Bronchial smooth muscle cell (primary cell): Measurements from ENCODE around the gene MTX1. TPM values are rescaled to one million over a fixed set of nuclear protein-coding genes. Genes with fewer than 3 reads are reported as not detected.

Experiments
- total RNA-seq: library from RNA; depleted of rRNA; stranded (reverse); fragments of >200 nt; gene quantifications from 2 replicates; pipeline ENCODE4 v1.2.1, GENCODE V29; 2014

Gene MTX1, protein sequence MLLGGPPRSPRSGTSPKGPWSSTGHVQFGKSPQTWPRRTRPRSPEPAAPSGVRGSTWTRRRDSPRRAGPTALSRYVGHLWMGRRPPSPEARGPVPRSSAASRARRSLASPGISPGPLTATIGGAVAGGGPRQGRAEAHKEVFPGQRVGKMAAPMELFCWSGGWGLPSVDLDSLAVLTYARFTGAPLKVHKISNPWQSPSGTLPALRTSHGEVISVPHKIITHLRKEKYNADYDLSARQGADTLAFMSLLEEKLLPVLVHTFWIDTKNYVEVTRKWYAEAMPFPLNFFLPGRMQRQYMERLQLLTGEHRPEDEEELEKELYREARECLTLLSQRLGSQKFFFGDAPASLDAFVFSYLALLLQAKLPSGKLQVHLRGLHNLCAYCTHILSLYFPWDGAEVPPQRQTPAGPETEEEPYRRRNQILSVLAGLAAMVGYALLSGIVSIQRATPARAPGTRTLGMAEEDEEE
- 31.9 and 37.7 TPM in 2 replicates for total RNA-seq

DNA sequence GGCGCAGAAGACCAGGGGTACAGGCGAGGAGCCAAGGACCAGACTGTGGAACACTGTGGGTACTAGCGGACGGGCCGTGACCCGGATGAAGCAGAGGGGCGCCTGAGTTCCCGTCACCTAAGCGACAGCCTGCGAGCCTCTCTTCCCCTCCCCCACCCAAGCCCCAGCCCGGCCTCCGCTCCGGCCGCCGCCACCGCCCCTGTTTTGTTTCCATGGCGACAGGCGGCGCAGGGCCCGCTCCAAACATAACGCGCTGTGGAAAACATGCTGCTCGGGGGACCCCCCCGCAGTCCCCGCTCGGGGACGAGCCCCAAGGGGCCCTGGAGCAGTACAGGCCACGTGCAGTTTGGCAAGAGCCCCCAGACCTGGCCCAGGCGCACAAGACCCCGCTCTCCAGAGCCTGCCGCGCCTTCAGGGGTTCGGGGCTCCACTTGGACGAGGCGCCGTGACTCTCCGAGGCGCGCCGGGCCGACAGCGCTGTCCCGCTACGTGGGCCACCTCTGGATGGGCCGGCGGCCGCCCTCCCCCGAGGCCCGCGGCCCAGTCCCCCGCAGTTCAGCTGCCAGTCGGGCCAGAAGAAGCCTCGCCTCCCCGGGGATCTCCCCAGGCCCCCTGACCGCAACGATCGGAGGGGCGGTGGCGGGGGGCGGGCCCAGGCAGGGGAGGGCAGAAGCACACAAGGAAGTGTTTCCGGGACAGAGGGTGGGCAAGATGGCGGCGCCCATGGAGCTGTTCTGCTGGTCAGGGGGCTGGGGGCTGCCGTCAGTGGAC, at the start of gene MTX1:
Gene MTX1, plus strand, starts transcription at position 155 of the 771 bp plus-strand sequence. Its CDS starts 110 bp downstream, at position 265.

DNA sequence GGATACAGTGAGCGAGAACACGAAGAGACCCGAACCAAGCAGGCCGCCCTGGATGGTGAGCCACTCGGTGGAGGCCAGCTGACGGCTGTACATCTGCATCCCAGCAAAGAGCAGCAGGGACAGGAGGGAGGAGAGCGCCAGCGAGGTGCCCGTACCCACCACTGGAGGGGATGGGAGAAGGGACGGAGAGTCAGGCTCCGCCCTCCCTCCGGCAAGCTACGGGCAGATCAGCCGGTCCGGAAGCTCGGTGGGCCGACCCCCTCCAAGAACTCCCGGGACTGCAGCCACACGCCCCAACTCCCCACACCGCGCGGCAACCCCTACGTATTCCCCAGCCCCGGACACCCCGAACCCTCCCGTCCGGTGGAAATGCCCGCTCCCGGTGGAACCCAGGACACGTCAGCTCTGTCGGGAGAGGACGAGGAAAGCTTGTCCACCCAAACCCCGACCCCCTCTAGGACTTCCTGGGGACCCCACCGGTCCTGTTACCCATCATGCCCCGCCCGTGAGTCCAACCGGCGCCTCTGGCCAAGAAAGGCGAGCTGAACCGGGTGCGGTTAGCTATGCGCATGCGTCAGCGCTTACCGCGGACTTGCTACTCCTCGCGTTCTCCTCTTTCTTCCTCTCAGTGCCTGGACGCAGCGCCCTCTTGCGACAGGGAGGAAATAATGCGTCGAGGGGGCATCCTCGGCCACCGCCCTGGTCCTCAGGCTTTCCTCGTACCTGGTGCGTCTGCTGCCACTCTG, 35.6 kb upstream of the MTX1 start, which contains the start of gene KRTCAP2:
Gene KRTCAP2, minus strand, starts transcription at position 573 of the 746 bp plus-strand sequence. Its CDS starts 80 bp downstream, at position 493.

DNA sequence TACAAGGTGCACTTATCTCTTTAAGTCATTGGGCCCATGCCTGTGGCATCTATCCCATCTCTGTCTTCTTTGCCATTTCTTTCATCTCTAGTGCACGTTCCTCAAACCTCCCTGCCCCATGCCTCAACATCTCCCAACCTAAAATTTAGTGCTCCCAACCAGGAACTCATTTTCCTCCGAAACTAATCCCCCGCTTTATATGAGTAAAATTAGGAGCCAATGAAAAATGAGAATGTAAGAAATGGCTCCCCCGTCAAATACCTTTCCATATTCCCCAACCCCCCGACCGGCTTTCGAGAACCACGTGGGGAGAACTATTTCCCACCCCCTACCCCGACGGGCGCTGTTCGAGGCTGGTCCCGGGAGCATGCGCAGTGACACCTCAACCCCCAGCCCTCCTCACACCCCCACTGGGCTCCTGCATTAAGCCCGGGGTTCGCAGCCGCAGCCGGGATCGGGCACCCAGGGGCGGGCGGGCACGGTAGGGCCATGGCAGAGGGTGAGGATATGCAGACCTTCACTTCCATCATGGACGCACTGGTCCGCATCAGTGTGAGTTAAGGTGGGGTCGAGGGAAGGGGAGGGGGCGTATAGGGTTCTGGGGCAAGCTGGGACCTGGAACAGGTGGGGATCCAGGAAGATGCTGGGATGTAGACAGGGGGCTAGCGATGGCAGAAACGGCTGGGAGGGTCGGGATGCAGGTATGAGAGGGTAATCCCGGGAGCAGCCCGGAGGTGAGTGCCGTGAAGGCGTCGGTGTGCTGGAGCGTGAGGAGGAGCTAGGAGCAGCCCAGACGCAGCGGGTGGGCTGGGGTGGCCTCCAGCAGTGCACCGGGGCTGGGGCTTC, 34.8 kb upstream of the MTX1 start, which contains the start of gene TRIM46:
Gene TRIM46, plus strand, starts transcription at position 372 of the 846 bp plus-strand sequence. Its CDS starts 118 bp downstream, at position 490.

GRCh38 chr1:155207806-155208540, 522 bp upstream of the MTX1 start, which contains the start of gene THBS3:
Gene THBS3, minus strand, starts transcription at chr1:155207897. Its CDS starts 21 bp downstream, at chr1:155207876.

DNA sequence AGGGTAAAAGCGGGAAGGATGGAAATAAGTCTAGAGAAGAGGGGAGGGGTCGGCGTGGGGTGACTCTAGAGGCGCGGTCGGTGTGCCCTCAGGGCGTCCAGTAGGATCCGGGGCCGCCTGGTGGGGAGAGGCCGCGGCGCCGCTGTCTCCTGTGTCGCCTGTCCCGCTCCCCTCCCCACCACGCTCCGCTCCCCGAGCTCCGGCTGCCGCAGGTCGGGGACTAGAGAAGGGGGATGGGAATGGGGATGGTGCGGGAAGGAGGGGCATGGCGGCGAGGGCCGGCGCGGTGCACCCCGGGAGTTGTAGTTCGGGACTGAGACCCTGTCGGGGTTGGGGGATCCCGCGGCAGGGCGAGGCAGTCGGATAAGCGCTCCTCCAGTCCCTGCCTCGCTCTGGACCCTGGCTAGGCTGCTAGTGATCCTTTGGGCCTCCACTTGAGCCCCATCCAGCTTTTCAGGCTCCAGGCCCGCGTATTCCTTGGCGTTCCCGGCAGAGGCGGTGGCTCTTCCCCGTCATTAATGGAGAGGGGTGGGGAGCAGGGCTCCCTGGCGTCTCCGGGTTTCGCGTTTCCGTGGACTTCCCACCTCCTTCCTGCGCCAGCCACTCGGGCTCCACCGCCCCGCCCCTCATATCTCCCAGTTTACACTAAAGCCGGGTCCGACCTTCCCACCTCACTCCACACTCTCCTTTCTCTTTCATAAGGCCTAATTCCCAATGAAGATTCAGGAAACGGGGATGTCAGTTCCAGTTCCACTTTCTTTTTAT, 46.9 kb downstream of the MTX1 start, which contains the start of gene ENTREP3:
Gene ENTREP3, minus strand, starts transcription at position 241 of the 765 bp plus-strand sequence. CDS start 606 bp downstream, outside the sequence.

GRCh38 chr1:155261852-155262673, 53.6 kb downstream of the MTX1 start, which contains the start of gene SCAMP3:
Gene SCAMP3, minus strand, starts transcription at chr1:155262360. Its CDS starts 209 bp downstream, at chr1:155262151.

Other genes starting within 250 kb of the MTX1 start
- 4.6 and 10.6 TPM in 2 replicates for gene PYGO2, start 246.9 kb upstream of the MTX1 start, total RNA-seq
- gene SHC1, start 237.9 kb upstream of the MTX1 start, total RNA-seq = 79.3 and 143 TPM in 2 replicates
- gene CKS1B, start 234.0 kb upstream of the MTX1 start, total RNA-seq = 20.2 and 22.2 TPM in 2 replicates
- gene FLAD1, start 225.4 kb upstream of the MTX1 start, total RNA-seq = 13.7 and 14.3 TPM in 2 replicates
- gene LENEP, start 215.1 kb upstream of the MTX1 start, total RNA-seq = 0.60 TPM in 1 of 2 replicates, not detected in the other
- 8.5 and 9.1 TPM in 2 replicates for gene ZBTB7B, start 205.9 kb upstream of the MTX1 start, total RNA-seq
- 0.09 TPM in 1 of 2 replicates, not detected in the other for gene DCST2, start 174.9 kb upstream of the MTX1 start, total RNA-seq
- gene DCST1, start 174.9 kb upstream of the MTX1 start, total RNA-seq = not detected in 2 replicates
- gene ADAM15, start 157.4 kb upstream of the MTX1 start, total RNA-seq = 38.8 and 55.6 TPM in 2 replicates
- 2.4 and 3.6 TPM in 2 replicates for gene EFNA4, start 145.0 kb upstream of the MTX1 start, total RNA-seq
- gene EFNA3, start 129.9 kb upstream of the MTX1 start, total RNA-seq = 0.79 and 1.1 TPM in 2 replicates
- 0.86 and 1.3 TPM in 2 replicates for gene EFNA1, start 80.8 kb upstream of the MTX1 start, total RNA-seq
- 16.6 and 27.6 TPM in 2 replicates for gene SLC50A1, start 72.8 kb upstream of the MTX1 start, total RNA-seq
- 63.7 and 65.9 TPM in 2 replicates for gene DPM3, start 68.2 kb upstream of the MTX1 start, total RNA-seq
- gene KRTCAP2, start 35.4 kb upstream of the MTX1 start, total RNA-seq = 82.6 and 100 TPM in 2 replicates
- gene TRIM46, start 34.8 kb upstream of the MTX1 start, total RNA-seq = 3.5 and 5.2 TPM in 2 replicates
- gene THBS3, start 798 bp upstream of the MTX1 start, total RNA-seq = 34.0 and 42.0 TPM in 2 replicates
- 4.5 and 5.5 TPM in 2 replicates for gene ENTREP3, start 46.8 kb downstream of the MTX1 start, total RNA-seq
- gene SCAMP3, start 53.7 kb downstream of the MTX1 start, total RNA-seq = 18.5 and 28.5 TPM in 2 replicates
- gene CLK2, start 64.8 kb downstream of the MTX1 start, total RNA-seq = 26.2 and 41.5 TPM in 2 replicates
- 0.95 and 3.2 TPM in 2 replicates for gene HCN3, start 68.8 kb downstream of the MTX1 start, total RNA-seq
- under 0.01 and 0.16 TPM in 2 replicates for gene PKLR, start 92.7 kb downstream of the MTX1 start, total RNA-seq
- 132 and 244 TPM in 2 replicates for gene FDPS, start 100.2 kb downstream of the MTX1 start, total RNA-seq
- 8.7 and 11.5 TPM in 2 replicates for gene RUSC1, start 112.2 kb downstream of the MTX1 start, total RNA-seq